HEK293 (cell line): Measurements from ENCODE around the gene PRDM15.

Experiments used
- CTCF ChIA-PET: fragments of 350-600 bp; formaldehyde crosslinking; extraction: SDS; loops from one replicate; lab custom pipeline; 2021; ENCODE audit warnings: antibody characterized with exemption; lab: Yijun Ruan, JAX
- POLR2A ChIA-PET: fragments of 300-600 bp; formaldehyde crosslinking; extraction: SDS; loops from one replicate; lab custom pipeline; 2020; ENCODE audit warnings: antibody characterized with exemption, inconsistent platforms; lab: Yijun Ruan, JAX
- H3K27ac ChIP-seq: fragments of 200-500 bp; sonication (Bioruptor generic); 2 replicates; pipeline ENCODE4 v1.5.1; 2014; ENCODE audit warnings: low read depth, low read length, control low read depth, inconsistent platforms; ENCODE audit errors: extremely low read depth
- H3K36me3 ChIP-seq, 2 experiments: fragments of 200-500 bp in 1 of 2; sonication (Bioruptor generic) in 1 of 2; 1 replicate in 1 of 2; 2 replicates in 1 of 2; pipeline ENCODE4 v1.5.1; 2014 to 2017; ENCODE audit warnings: inconsistent platforms in 2 of 2, low read length in 2 of 2; ENCODE audit not compliant: control insufficient read depth in 2 of 2, insufficient read depth in 1 of 2
- H3K4me1 ChIP-seq: fragments of 200-500 bp; sonication (Bioruptor generic); 2 replicates; pipeline ENCODE4 v1.5.1; 2014; ENCODE audit warnings: mild to moderate bottlenecking, low read length, inconsistent platforms; ENCODE audit not compliant: control insufficient read depth, insufficient read depth
- H3K4me3 ChIP-seq: 2 replicates; pipeline ENCODE4 v1.5.1; 2011; ENCODE audit warnings: low read depth, mild to moderate bottlenecking, control low read depth, low read length, moderate library complexity
- H3K9me3 ChIP-seq: fragments of 200-500 bp; sonication (Bioruptor generic); 2 replicates; pipeline ENCODE4 v1.5.1; 2014; ENCODE audit warnings: low read depth, low read length, inconsistent platforms; ENCODE audit not compliant: control insufficient read depth, insufficient read depth
- EGR2 ChIP-seq: fragments of 450-650 bp; formaldehyde crosslinking; IDR thresholded peaks from 2 replicates; pipeline ENCODE4 v1.5.1; 2016; ENCODE audit warnings: low read depth, missing biosample characterization, missing genetic modification characterization
- HOXD13 ChIP-seq: sonication (generic); formaldehyde crosslinking; IDR thresholded peaks from 2 replicates; pipeline ENCODE4 v1.8.0; 2022; ENCODE audit warnings: missing genetic modification reagents, borderline replicate concordance
- MEIS1 ChIP-seq: sonication (generic); formaldehyde crosslinking; IDR thresholded peaks from 2 replicates; pipeline ENCODE4 v1.8.1; 2022; ENCODE audit warnings: missing genetic modification reagents, mild to moderate bottlenecking, borderline replicate concordance
- REPIN1 ChIP-seq: fragments of 450-650 bp; formaldehyde crosslinking; IDR thresholded peaks from 2 replicates; pipeline ENCODE4 v1.5.1; 2017; ENCODE audit warnings: missing biosample characterization, missing genetic modification characterization, low read depth
- ZBTB21 ChIP-seq: fragments of 450-650 bp; formaldehyde crosslinking; IDR thresholded peaks from 2 replicates; pipeline ENCODE4 v1.5.1; 2017; ENCODE audit warnings: missing biosample characterization, missing genetic modification characterization
- ZEB2 ChIP-seq: fragments of 450-650 bp; formaldehyde crosslinking; IDR thresholded peaks from 2 replicates; pipeline ENCODE4 v1.5.1; 2016; ENCODE audit warnings: missing biosample characterization, missing genetic modification characterization
- ZNF140 ChIP-seq: fragments of 450-650 bp; formaldehyde crosslinking; IDR thresholded peaks from 2 replicates; pipeline ENCODE4 v1.5.1; 2016; ENCODE audit warnings: missing biosample characterization, missing genetic modification characterization
- ZNF214 ChIP-seq: fragments of 450-650 bp; formaldehyde crosslinking; IDR thresholded peaks from 2 replicates; pipeline ENCODE4 v1.5.1; 2017; ENCODE audit warnings: missing biosample characterization, mild to moderate bottlenecking, missing genetic modification characterization, borderline replicate concordance
- ZNF248 ChIP-seq: fragments of 450-650 bp; formaldehyde crosslinking; IDR thresholded peaks from 2 replicates; pipeline ENCODE4 v1.5.1; 2017; ENCODE audit warnings: missing biosample characterization, missing genetic modification characterization
- ZNF341 ChIP-seq: fragments of 450-650 bp; formaldehyde crosslinking; IDR thresholded peaks from 2 replicates; pipeline ENCODE4; 2016; ENCODE audit warnings: low read depth, missing biosample characterization, missing genetic modification characterization
- ZNF530 ChIP-seq: fragments of 450-650 bp; formaldehyde crosslinking; IDR thresholded peaks from 2 replicates; pipeline ENCODE4 v1.5.1; 2016; ENCODE audit warnings: low read depth, missing biosample characterization, missing genetic modification characterization
- ZNF571 ChIP-seq: fragments of 450-650 bp; formaldehyde crosslinking; IDR thresholded peaks from 2 replicates; pipeline ENCODE4 v1.5.0; 2017; ENCODE audit warnings: missing biosample characterization, missing genetic modification characterization
- ZNF629 ChIP-seq: fragments of 450-650 bp; formaldehyde crosslinking; IDR thresholded peaks from 2 replicates; pipeline ENCODE4 v1.5.1; 2017; ENCODE audit warnings: missing biosample characterization, missing genetic modification characterization
- ZNF707 ChIP-seq: fragments of 450-650 bp; formaldehyde crosslinking; IDR thresholded peaks from 2 replicates; pipeline ENCODE4 v1.5.1; 2016; ENCODE audit warnings: missing biosample characterization, missing genetic modification characterization
- ZNF785 ChIP-seq: fragments of 450-650 bp; formaldehyde crosslinking; IDR thresholded peaks from 2 replicates; pipeline ENCODE4 v1.5.1; 2016; ENCODE audit warnings: missing biosample characterization, missing genetic modification characterization
- ZSCAN23 ChIP-seq: fragments of 450-650 bp; formaldehyde crosslinking; IDR thresholded peaks from 2 replicates; pipeline ENCODE4 v1.5.1; 2016; ENCODE audit warnings: missing biosample characterization, missing genetic modification characterization
- TF ChIP-seq, protein P1 (sequence below): fragments of 450-650 bp; formaldehyde crosslinking; IDR thresholded peaks from 2 replicates; pipeline ENCODE4 v1.5.1; 2016; ENCODE audit warnings: missing biosample characterization, missing genetic modification characterization
- TF ChIP-seq, protein P2 (sequence below): fragments of 450-650 bp; formaldehyde crosslinking; IDR thresholded peaks from 2 replicates; pipeline ENCODE4 v1.5.1; 2016; ENCODE audit warnings: missing biosample characterization, missing genetic modification characterization
- TF ChIP-seq, protein P3 (sequence below): fragments of 450-650 bp; IDR thresholded peaks from 2 replicates; pipeline ENCODE4 v1.5.1; 2018; ENCODE audit warnings: missing biosample characterization, missing genetic modification characterization
- TF ChIP-seq, protein P4 (sequence below): fragments of 450-650 bp; formaldehyde crosslinking; IDR thresholded peaks from 2 replicates; pipeline ENCODE4 v1.5.1; 2017; ENCODE audit warnings: missing biosample characterization, missing genetic modification characterization
- TF ChIP-seq, protein P5 (sequence below): fragments of 450-650 bp; formaldehyde crosslinking; IDR thresholded peaks from 2 replicates; pipeline ENCODE4 v1.5.1; 2016; ENCODE audit warnings: missing biosample characterization, missing genetic modification characterization, low read depth
- TF ChIP-seq, protein P6 (sequence below): fragments of 450-650 bp; formaldehyde crosslinking; IDR thresholded peaks from 2 replicates; pipeline ENCODE4; 2016; ENCODE audit warnings: missing biosample characterization, missing genetic modification characterization

The PRDM15 gene

DNA sequence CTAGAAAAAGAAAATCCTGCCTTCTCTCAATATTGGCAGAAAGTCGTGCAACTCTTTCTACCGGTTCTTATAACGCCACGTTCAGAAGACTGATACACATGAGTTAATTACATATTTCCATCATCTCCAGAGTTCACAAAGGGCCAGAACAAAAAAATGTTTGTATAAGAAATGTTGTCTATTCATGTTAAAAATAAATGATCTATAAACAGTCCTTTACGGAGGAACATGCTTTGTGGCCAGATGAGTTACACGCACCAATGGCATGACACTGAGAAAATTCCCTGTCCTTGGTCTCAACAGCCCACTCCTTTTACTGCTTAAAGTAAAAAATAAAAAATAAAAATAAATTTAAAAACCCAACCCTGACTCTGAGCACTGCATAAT is 45.2 kb upstream of the PRDM15 start (continued):
- TF ChIP-seq, protein P1, sequence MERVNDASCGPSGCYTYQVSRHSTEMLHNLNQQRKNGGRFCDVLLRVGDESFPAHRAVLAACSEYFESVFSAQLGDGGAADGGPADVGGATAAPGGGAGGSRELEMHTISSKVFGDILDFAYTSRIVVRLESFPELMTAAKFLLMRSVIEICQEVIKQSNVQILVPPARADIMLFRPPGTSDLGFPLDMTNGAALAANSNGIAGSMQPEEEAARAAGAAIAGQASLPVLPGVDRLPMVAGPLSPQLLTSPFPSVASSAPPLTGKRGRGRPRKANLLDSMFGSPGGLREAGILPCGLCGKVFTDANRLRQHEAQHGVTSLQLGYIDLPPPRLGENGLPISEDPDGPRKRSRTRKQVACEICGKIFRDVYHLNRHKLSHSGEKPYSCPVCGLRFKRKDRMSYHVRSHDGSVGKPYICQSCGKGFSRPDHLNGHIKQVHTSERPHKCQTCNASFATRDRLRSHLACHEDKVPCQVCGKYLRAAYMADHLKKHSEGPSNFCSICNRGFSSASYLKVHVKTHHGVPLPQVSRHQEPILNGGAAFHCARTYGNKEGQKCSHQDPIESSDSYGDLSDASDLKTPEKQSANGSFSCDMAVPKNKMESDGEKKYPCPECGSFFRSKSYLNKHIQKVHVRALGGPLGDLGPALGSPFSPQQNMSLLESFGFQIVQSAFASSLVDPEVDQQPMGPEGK (tag by site-specific recombination): no peak
- TF ChIP-seq ZNF341 (tag by site-specific recombination) (no peak), ZNF629 (tag by site-specific recombination) (no peak)
- TF ChIP-seq, protein P2, sequence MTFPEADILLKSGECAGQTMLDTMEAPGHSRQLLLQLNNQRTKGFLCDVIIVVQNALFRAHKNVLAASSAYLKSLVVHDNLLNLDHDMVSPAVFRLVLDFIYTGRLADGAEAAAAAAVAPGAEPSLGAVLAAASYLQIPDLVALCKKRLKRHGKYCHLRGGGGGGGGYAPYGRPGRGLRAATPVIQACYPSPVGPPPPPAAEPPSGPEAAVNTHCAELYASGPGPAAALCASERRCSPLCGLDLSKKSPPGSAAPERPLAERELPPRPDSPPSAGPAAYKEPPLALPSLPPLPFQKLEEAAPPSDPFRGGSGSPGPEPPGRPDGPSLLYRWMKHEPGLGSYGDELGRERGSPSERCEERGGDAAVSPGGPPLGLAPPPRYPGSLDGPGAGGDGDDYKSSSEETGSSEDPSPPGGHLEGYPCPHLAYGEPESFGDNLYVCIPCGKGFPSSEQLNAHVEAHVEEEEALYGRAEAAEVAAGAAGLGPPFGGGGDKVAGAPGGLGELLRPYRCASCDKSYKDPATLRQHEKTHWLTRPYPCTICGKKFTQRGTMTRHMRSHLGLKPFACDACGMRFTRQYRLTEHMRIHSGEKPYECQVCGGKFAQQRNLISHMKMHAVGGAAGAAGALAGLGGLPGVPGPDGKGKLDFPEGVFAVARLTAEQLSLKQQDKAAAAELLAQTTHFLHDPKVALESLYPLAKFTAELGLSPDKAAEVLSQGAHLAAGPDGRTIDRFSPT: no peak

DNA sequence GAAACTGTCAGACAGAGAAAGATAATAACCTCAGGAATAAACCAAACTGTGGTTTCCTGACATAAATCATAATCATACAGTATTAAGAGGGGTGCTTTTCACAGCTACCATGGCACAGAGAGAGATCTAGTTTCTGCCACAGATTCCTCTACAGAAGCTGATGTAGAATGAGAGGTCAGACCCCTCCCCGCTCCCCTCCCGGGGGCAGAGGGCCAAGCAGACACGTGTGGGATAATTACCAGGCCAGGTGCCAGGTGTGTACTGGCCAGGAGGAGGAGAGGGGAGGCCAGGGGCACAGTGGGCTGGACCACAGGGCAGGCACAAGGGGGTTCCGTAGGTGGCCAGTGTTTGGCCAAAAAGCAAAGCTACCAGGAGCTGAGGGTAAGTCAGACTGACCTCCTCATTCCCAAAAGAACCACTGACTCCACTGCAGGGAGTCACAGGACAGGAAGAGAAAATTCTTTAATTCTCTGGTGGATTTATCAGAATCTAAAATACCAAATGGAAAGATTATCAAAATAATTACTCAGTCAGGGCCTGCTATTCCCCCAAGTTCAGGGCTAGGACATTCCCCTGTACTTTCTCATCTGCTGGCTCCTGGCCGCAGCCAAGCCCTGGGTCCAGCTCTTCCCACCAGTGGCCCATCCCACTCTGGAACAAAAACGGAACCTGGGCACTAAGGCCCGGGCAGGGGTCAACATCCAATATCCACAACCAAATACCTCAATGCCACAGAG is 44.7 kb upstream of the PRDM15 start:
- CTCF ChIA-PET: interaction anchor here (0.6 to 1.0 kb wide), 4 partner anchors 11 to 232 kb away, joined by 3 to 4 read pairs (median 3); no protein-coding TSS in a partner anchor
- H3K36me3 ChIP-seq: no peaks in the 10 kb centered on the region
- H3K9me3 ChIP-seq: no peaks in the 10 kb centered on the region
- POLR2A ChIA-PET: no interaction called here
- H3K4me3 ChIP-seq: no peak overlapping the region
- TF ChIP-seq MEIS1 (CRISPR knock-in tag) (no peak), ZNF571 (no peak), ZNF214 (tag by site-specific recombination) (no peak), HOXD13 (no peak), EGR2 (tag by site-specific recombination) (no peak), REPIN1 (tag by site-specific recombination) (no peak), ZNF530 (tag by site-specific recombination) (no peak), ZNF785 (tag by site-specific recombination) (no peak), ZNF248 (tag by site-specific recombination) (no peak), ZEB2 (tag by site-specific recombination) (no peak), ZNF140 (tag by site-specific recombination) (no peak), ZBTB21 (no peak), ZSCAN23 (tag by site-specific recombination) (no peak), ZNF707 (tag by site-specific recombination) (no peak)
- TF ChIP-seq, protein P3, sequence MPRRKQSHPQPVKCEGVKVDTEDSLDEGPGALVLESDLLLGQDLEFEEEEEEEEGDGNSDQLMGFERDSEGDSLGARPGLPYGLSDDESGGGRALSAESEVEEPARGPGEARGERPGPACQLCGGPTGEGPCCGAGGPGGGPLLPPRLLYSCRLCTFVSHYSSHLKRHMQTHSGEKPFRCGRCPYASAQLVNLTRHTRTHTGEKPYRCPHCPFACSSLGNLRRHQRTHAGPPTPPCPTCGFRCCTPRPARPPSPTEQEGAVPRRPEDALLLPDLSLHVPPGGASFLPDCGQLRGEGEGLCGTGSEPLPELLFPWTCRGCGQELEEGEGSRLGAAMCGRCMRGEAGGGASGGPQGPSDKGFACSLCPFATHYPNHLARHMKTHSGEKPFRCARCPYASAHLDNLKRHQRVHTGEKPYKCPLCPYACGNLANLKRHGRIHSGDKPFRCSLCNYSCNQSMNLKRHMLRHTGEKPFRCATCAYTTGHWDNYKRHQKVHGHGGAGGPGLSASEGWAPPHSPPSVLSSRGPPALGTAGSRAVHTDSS: no peak
- TF ChIP-seq, protein P4, sequence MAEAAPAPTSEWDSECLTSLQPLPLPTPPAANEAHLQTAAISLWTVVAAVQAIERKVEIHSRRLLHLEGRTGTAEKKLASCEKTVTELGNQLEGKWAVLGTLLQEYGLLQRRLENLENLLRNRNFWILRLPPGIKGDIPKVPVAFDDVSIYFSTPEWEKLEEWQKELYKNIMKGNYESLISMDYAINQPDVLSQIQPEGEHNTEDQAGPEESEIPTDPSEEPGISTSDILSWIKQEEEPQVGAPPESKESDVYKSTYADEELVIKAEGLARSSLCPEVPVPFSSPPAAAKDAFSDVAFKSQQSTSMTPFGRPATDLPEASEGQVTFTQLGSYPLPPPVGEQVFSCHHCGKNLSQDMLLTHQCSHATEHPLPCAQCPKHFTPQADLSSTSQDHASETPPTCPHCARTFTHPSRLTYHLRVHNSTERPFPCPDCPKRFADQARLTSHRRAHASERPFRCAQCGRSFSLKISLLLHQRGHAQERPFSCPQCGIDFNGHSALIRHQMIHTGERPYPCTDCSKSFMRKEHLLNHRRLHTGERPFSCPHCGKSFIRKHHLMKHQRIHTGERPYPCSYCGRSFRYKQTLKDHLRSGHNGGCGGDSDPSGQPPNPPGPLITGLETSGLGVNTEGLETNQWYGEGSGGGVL (tag by site-specific recombination): no peak
- TF ChIP-seq, protein P5, sequence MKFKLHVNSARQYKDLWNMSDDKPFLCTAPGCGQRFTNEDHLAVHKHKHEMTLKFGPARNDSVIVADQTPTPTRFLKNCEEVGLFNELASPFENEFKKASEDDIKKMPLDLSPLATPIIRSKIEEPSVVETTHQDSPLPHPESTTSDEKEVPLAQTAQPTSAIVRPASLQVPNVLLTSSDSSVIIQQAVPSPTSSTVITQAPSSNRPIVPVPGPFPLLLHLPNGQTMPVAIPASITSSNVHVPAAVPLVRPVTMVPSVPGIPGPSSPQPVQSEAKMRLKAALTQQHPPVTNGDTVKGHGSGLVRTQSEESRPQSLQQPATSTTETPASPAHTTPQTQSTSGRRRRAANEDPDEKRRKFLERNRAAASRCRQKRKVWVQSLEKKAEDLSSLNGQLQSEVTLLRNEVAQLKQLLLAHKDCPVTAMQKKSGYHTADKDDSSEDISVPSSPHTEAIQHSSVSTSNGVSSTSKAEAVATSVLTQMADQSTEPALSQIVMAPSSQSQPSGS (tag by site-specific recombination): no peak
- TF ChIP-seq, protein P6, sequence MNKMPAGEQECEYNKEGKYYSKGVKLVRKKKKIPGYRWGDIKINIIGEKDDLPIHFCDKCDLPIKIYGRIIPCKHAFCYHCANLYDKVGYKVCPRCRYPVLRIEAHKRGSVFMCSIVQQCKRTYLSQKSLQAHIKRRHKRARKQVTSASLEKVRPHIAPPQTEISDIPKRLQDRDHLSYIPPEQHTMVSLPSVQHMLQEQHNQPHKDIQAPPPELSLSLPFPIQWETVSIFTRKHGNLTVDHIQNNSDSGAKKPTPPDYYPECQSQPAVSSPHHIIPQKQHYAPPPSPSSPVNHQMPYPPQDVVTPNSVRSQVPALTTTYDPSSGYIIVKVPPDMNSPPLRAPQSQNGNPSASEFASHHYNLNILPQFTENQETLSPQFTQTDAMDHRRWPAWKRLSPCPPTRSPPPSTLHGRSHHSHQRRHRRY (tag by site-specific recombination): no peak
- H3K4me1 ChIP-seq: no peaks in the 10 kb centered on the region
- H3K27ac ChIP-seq: no peak overlapping the region
